GM19397 (cell line): Measurements from ENCODE around the gene GRIN2A.

Experiments
- ATAC-seq: cut with Tn5 transposase; IDR thresholded peaks from one replicate; pipeline ENCODE4 v1.9.1; 2021; ENCODE audit warnings: mild to moderate bottlenecking, moderate library complexity; ENCODE audit not compliant: unreplicated experiment

The GRIN2A gene

DNA sequence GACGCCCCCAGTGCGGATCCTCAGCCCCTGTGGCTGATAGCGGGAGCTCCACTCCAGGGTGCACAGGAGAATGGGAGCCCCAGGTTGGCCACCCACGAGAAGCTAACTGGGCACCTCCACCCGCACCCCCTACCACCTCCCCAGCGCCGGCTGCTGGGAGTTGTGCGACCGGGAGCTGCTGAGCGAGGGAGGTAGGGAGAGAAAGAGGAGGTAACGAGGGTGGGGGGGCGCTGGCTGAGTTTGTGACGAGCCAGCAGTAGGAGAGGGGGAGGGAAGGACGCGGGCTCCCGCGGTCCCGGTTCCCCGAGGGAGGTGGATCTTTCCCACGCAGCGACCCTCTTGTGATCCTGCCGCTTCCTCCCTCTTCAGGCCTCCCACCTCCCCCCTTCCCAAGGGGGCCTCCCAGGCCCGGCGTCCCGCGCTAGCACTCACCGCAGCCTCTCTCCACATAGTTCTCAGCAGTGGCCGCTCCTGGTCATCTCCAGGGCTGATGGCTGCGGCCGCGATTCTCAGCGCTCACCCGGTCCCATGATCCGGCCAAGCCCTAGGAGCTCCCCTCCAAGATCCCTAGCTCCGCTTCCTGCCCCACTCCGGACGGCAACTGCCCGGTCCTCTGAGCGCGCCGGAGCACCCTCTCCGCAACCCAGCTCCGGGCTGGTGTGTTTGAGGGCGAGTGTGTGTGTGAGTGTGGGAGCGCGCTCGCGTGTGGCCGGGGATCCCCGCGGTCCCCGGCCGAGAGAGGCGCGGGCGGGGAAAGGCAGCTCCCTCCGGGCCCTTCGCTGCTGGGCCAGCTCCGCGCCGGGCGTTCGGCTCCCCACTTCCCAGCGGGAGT is at the start of gene GRIN2A:
TSS of gene GRIN2A (minus strand) at position 207 of the 832 bp plus-strand sequence. CDS start 2,017 bp downstream, outside the sequence.
- ATAC-seq: no peak

- ATAC-seq: no peak
Measured at GRCh38 chr16:10231563-10231962, 49.3 kb upstream of the GRIN2A start.

- ATAC-seq: no peak
Measured at GRCh38 chr16:10228779-10229178, 46.6 kb upstream of the GRIN2A start.

- ATAC-seq: no peak
Measured at GRCh38 chr16:10226987-10227306, 44.7 kb upstream of the GRIN2A start.

- no peak for ATAC-seq
Measured at GRCh38 chr16:10226141-10226986, 44.1 kb upstream of the GRIN2A start.

GRCh38 chr16:10225653-10226052 is 43.4 kb upstream of the GRIN2A start:
- no peak for ATAC-seq

- ATAC-seq: no peak
Measured at GRCh38 chr16:10224850-10225249, 42.6 kb upstream of the GRIN2A start.

DNA sequence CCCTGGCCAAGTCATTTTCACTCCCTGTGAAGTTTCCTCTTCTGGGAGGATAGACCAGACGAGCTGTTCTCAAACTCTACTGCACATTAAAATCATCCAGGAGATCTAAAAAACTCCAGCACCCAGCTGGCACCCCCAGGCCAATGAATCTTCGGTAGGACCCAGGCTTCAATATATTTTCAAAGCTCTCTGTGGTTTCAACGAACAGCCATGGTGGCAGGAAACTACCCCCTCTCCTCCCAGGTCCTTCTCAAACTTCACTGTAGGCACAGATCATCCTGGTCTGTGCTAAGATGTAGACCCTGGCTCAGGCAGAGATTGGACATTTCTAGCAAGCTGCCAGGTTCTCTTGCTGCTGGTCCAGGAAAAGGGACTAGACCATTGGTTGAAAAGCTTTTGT is 38.7 kb upstream of the GRIN2A start:
- ATAC-seq: no peak

GRCh38 chr16:10219742-10220141 is 37.5 kb upstream of the GRIN2A start:
- no peak for ATAC-seq

- ATAC-seq: no peak
Measured at GRCh38 chr16:10218490-10219206, 36.4 kb upstream of the GRIN2A start.

- ATAC-seq: no peak
Measured at GRCh38 chr16:10213748-10214147, 31.5 kb upstream of the GRIN2A start.

DNA sequence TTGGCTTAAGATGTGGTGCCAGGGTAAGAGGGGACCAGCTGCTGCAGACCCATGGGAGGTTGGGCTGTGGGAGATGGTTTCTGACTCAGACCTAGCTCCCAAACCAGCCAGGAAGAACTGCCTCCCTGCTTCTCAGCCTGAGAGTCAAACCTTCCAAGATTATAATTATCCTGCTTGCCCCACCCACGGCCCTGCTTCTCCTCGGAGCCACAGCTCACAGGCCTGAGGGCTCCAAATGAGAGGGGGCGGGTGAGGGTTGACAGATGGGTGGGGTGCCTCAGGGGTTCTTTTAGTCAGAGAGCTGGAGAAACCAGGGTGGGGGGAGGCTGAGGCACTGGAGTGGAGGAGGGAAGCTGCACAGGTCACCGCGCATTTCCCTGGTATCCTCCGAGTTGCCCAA is 28.7 kb upstream of the GRIN2A start:
- no peak for ATAC-seq

- ATAC-seq: no peak
Measured at GRCh38 chr16:10206865-10207264, 24.6 kb upstream of the GRIN2A start.

- no peak for ATAC-seq
Measured at GRCh38 chr16:10206215-10206614, 24.0 kb upstream of the GRIN2A start.

DNA sequence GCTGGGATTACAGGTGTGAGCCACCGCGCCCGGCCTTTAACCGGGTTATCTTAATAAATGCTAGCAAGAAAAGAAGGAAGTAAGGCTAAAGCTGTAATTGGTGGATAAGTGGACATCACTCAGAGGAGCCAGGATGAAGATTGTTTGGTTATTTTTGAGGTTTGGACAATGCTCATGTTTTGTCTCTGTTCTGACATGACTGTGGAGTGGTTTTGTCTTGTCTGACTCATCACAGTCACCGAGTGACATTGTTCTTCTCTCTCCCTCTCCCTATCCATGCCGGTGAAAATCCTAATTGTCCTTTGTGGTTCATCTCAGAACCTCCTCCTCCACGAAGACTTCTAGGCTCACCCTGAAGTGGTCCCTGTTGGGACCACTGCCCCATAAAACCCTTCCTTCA is 23.5 kb upstream of the GRIN2A start:
- ATAC-seq: no peak

DNA sequence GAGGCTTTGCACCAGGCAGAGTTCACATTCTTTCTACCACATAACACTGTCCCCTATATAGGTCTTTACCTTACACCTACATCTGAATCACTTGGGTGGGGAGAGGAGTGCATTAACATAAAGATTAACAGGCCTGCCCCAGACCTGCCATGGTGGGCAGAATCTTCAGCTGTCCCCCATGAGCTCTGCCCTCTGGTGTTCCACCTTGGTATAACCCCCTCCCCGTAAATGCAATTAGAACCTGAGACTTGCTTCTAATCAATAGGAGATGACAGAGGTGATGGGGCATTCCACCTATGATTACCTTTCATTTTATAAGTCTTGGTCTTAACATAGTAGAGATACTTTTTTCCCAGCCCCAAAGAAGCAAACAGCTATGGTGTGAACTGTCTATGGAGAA is 20.4 kb upstream of the GRIN2A start:
- no peak for ATAC-seq

DNA sequence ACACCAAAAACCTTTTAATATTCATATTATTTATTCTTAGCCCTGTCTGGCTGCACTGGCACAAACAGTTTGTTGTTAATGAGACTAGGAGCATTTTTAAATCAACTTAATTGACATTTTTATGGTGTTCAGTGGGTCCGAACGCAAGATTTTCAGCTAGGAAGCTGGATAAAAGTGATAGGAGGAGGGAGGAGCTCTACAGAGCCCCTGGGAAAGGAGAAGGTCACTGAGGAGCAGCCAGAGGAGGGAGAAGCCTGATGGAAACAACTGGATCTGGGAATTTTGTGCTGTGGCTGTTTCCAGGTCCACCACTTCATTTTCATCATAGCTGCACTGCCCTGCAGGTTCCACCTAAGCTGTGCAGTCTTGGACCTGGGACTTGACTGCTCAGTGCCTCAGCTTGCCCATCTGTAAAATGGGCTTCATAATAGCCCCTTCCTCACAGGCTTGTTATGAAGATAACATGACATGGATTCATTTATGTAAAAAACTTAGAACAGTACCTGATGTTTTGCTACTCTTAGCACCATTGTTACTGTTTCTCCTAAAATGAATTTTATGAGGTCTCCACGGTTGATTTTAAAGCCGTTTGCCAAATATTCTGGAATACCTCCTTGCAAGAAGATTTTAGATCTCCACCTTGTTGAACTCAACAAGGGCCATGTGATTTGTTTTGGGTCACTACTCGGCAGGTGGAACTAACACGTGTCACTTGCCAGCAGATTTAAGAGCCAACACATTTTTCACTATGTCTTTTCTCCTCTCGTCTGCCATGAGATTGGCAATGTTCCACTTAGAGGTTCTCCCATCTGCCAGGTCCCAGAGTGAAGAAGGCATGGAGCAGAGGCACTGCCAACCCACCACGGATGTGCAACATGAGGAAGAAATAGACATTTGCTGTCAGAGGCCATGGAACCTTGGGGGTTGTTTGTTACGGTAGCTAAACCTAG is 18.7 kb upstream of the GRIN2A start:
- ATAC-seq: no peak

- no peak for ATAC-seq
Measured at GRCh38 chr16:10196999-10197398, 14.8 kb upstream of the GRIN2A start.

DNA sequence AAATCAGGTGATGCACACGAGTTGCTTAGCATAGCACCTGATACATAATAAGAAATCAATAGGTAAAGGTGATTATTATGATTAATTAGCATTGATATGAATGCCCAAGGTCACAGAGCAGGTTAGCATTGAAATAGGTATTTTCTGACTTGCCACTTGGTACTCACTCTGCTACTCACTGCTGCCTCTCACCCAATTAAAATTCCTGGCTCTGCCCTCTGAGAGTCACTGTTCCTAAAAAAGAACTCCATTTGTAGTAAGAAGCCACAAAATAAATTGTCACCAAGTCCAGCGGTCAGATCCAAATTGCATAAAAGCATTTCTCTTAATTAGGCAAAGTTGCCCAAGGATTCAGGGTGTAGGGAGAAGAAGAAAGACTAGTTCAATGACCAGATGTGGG is 8.9 kb upstream of the GRIN2A start:
- ATAC-seq: no peak

GRCh38 chr16:10189861-10190390 is 7.7 kb upstream of the GRIN2A start:
- no peak for ATAC-seq
